H1 (cell line): ENCODE data around the gene CD180. TPM values are rescaled to one million over a fixed set of nuclear protein-coding genes. Genes with fewer than 3 reads are reported as not detected.

Experiments used
- CTCF ChIA-PET: fragments of 300-600 bp; sonication (Branson Sonifier 250); formaldehyde crosslinking; loops from one replicate; lab custom pipeline; 2021; ENCODE audit not compliant: partially characterized antibody; lab: Charles Lee
- POLR2A ChIA-PET: fragments of 300-600 bp; sonication (Branson Sonifier 250); formaldehyde crosslinking; loops from one replicate; lab custom pipeline; 2021; ENCODE audit warnings: inconsistent platforms; ENCODE audit not compliant: partially characterized antibody; lab: Charles Lee
- DNase-seq, 2 experiments: peaks; one replicate each; pipeline versions ENCODE4 v3.0.0 to v3.0.0-alpha.2; 2010 to 2022; ENCODE audit warnings: low spot score in 2 of 2, low read depth in 1 of 2, mixed read lengths in 1 of 2
- FAIRE-seq: peaks from 2 replicates; lab custom pipeline; 2011; peaks lifted over from hg19 to GRCh38; lab: Jason Lieb, UNC
- H2AFZ ChIP-seq: 2 replicates; pipeline ENCODE4 v1.8.1; 2012; ENCODE audit warnings: low read length, inconsistent platforms
- H2AK5ac ChIP-seq: 2 replicates; pipeline ENCODE4 v1.6.1; 2013; ENCODE audit warnings: low read depth, low read length
- H2BK120ac ChIP-seq: replicated peaks from 2 replicates; pipeline ENCODE3; 2013; ENCODE audit warnings: low read depth, low read length, inconsistent platforms
- H2BK12ac ChIP-seq: 2 replicates; pipeline ENCODE4 v1.6.1; 2013; ENCODE audit warnings: low read depth, low read length
- H2BK15ac ChIP-seq: 2 replicates; pipeline ENCODE4 v1.6.1; 2013; ENCODE audit warnings: low read length
- H2BK20ac ChIP-seq: 2 replicates; pipeline ENCODE4 v1.6.1; 2013; ENCODE audit warnings: low read length
- H2BK5ac ChIP-seq: 2 replicates; pipeline ENCODE4 v1.6.1; 2013; ENCODE audit warnings: low read depth, low read length
- H3K14ac ChIP-seq: 2 replicates; pipeline ENCODE4 v1.6.1; 2013; ENCODE audit warnings: inconsistent platforms; ENCODE audit not compliant: insufficient read length
- H3K18ac ChIP-seq: 2 replicates; pipeline ENCODE4 v1.6.1; 2013; ENCODE audit warnings: low read length; ENCODE audit errors: extremely low read depth
- H3K23ac ChIP-seq: 2 replicates; pipeline ENCODE4 v1.6.1; 2013; ENCODE audit warnings: inconsistent platforms; ENCODE audit not compliant: insufficient read length
- H3K23me2 ChIP-seq: 2 replicates; pipeline ENCODE4 v1.6.1; 2013; ENCODE audit warnings: low read depth, low read length
- H3K27ac ChIP-seq: 2 replicates; pipeline ENCODE4 v1.6.1; 2011; ENCODE audit warnings: low read depth, low read length, inconsistent platforms
- H3K27me3 ChIP-seq, 4 experiments: replicated peaks in 1 of 4; 1 replicate in 1 of 4; 2 replicates in 3 of 4; pipeline versions ENCODE4 v1.6.1 to v1.8.1; 2011 to 2013; ENCODE audit warnings: low read length in 3 of 4, mild to moderate bottlenecking in 3 of 4, inconsistent platforms in 2 of 4, mixed read lengths in 2 of 4, moderate library complexity in 1 of 4; ENCODE audit not compliant: control insufficient read depth in 3 of 4, insufficient read depth in 3 of 4; ENCODE audit errors: extremely low read depth in 1 of 4
- H3K36me3 ChIP-seq, 4 experiments: 2 replicates each; pipeline versions ENCODE4 v1.6.1 to v1.8.1; 2011 to 2013; ENCODE audit warnings: mild to moderate bottlenecking in 4 of 4, low read length in 3 of 4, moderate library complexity in 2 of 4, control low read depth in 1 of 4, inconsistent platforms in 1 of 4; ENCODE audit not compliant: insufficient read depth in 4 of 4, control insufficient read depth in 2 of 4
- H3K4ac ChIP-seq: replicated peaks from 2 replicates; pipeline ENCODE3; 2013; ENCODE audit warnings: low read length, low read depth, mixed read lengths, inconsistent platforms; ENCODE audit not compliant: insufficient read length
- H3K4me1 ChIP-seq, 4 experiments: replicated peaks in 1 of 4; 1 replicate in 1 of 4; 2 replicates in 3 of 4; pipeline versions ENCODE4 v1.6.1 to v1.8.1; 2011 to 2013; ENCODE audit warnings: low read length in 3 of 4, inconsistent platforms in 2 of 4, mixed read lengths in 1 of 4; ENCODE audit not compliant: insufficient read depth in 4 of 4, control insufficient read depth in 3 of 4
- H3K4me2 ChIP-seq, 2 experiments: 2 replicates each; pipeline versions ENCODE4 v1.6.1 to v1.8.1; 2011 to 2013; ENCODE audit warnings: low read depth in 2 of 2, low read length in 2 of 2, control low read depth in 1 of 2, inconsistent platforms in 1 of 2, mild to moderate bottlenecking in 1 of 2; ENCODE audit not compliant: insufficient read depth in 1 of 2
- H3K4me3 ChIP-seq, 4 experiments: fragments of 200-600, 300-600 bp in 1 of 4; sonication (generic), shearing (Covaris generic), sonication (Bioruptor Twin) in 1 of 4; 2 replicates each; pipeline versions ENCODE4 v1.5.1 to v1.8.1; 2011 to 2016; ENCODE audit warnings: low read length in 4 of 4, low read depth in 3 of 4, control low read depth in 2 of 4, inconsistent platforms in 2 of 4, mild to moderate bottlenecking in 2 of 4, mixed read lengths in 1 of 4, moderate library complexity in 1 of 4; ENCODE audit not compliant: insufficient read depth in 2 of 4; ENCODE audit errors: extremely low read depth in 1 of 4
- H3K56ac ChIP-seq: replicated peaks from 2 replicates; pipeline ENCODE3; 2013; ENCODE audit warnings: low read depth, mild to moderate bottlenecking, mixed read lengths, low read length, inconsistent platforms; ENCODE audit not compliant: insufficient read length
- H3K79me1 ChIP-seq: 2 replicates; pipeline ENCODE4 v1.6.1; 2013; ENCODE audit warnings: low read depth, low read length, control low read depth
- H3K79me2 ChIP-seq, 2 experiments: 2 replicates each; pipeline versions ENCODE4 v1.6.1 to v1.8.1; 2012 to 2013; ENCODE audit warnings: low read length in 2 of 2, mild to moderate bottlenecking in 2 of 2, inconsistent platforms in 1 of 2; ENCODE audit not compliant: insufficient read depth in 2 of 2, control insufficient read depth in 1 of 2
- H3K9ac ChIP-seq, 4 experiments: replicated peaks in 1 of 4; 1 replicate in 1 of 4; 2 replicates in 3 of 4; pipeline versions ENCODE4 v1.6.1 to v1.8.1; 2011 to 2013; ENCODE audit warnings: low read depth in 3 of 4, low read length in 3 of 4, control low read depth in 2 of 4, mild to moderate bottlenecking in 2 of 4, moderate library complexity in 2 of 4, inconsistent platforms in 1 of 4; ENCODE audit errors: extremely low read depth in 1 of 4
- H3K9me3 ChIP-seq, 2 experiments: 2 replicates each; pipeline versions ENCODE4 v1.6.1 to v1.8.1; 2012 to 2013; ENCODE audit warnings: mild to moderate bottlenecking in 2 of 2, moderate library complexity in 2 of 2, control low read depth in 1 of 2, inconsistent platforms in 1 of 2, low read depth in 1 of 2, low read length in 1 of 2, mixed read lengths in 1 of 2; ENCODE audit not compliant: insufficient read depth in 2 of 2
- H4K20me1 ChIP-seq, 2 experiments: replicated peaks in 1 of 2; 2 replicates each; pipeline versions ENCODE3 to v1.8.1; 2011 to 2013; ENCODE audit warnings: inconsistent platforms in 2 of 2, low read length in 2 of 2, mild to moderate bottlenecking in 1 of 2; ENCODE audit not compliant: insufficient read depth in 2 of 2, control insufficient read depth in 1 of 2
- H4K5ac ChIP-seq: 2 replicates; pipeline ENCODE4 v1.6.1; 2013; ENCODE audit warnings: low read length, low read depth, mixed read lengths, inconsistent platforms; ENCODE audit not compliant: insufficient read length
- H4K8ac ChIP-seq: 2 replicates; pipeline ENCODE4 v1.8.0; 2013; ENCODE audit warnings: mild to moderate bottlenecking, moderate library complexity, low read length, inconsistent platforms; ENCODE audit not compliant: insufficient read depth; ENCODE audit errors: extremely low read depth
- H4K91ac ChIP-seq: replicated peaks from 2 replicates; pipeline ENCODE3; 2013; ENCODE audit warnings: low read length, mixed read lengths, inconsistent platforms; ENCODE audit not compliant: insufficient read length
- BCL11A ChIP-seq, 2 experiments: IDR thresholded peaks; one replicate each; pipeline ENCODE4 v1.6.1; 2011; ENCODE audit warnings: low read depth in 2 of 2, low read length in 2 of 2, mild to moderate bottlenecking in 2 of 2
- CEBPB ChIP-seq: IDR thresholded peaks from 2 replicates; pipeline ENCODE4 v1.6.1; 2012; ENCODE audit warnings: low read depth, low read length
- EZH2 ChIP-seq: fragments of 200-600 bp; sonication (generic); IDR thresholded peaks from 2 replicates; pipeline ENCODE4 v1.7.1; 2012; ENCODE audit warnings: low read depth, mild to moderate bottlenecking, moderate library complexity, low read length, inconsistent platforms; ENCODE audit not compliant: severe bottlenecking
- GTF2F1 ChIP-seq: IDR thresholded peaks from 2 replicates; pipeline ENCODE4 v1.6.1; 2012; ENCODE audit warnings: low read depth, low read length, improper control_type of control experiment, borderline replicate concordance
- JUN ChIP-seq: IDR thresholded peaks from 2 replicates; pipeline ENCODE4 v1.6.1; 2011; ENCODE audit warnings: low read depth, mild to moderate bottlenecking, improper control_type of control experiment, low read length
- JUND ChIP-seq: IDR thresholded peaks from 2 replicates; pipeline ENCODE4 v1.6.1; 2011; ENCODE audit warnings: mild to moderate bottlenecking, improper control_type of control experiment, low read length
- POU5F1 ChIP-seq: IDR thresholded peaks from 2 replicates; pipeline ENCODE4 v1.6.1; 2011; ENCODE audit warnings: low read depth, mild to moderate bottlenecking, low read length, moderate library complexity
- RXRA ChIP-seq: IDR thresholded peaks from 2 replicates; pipeline ENCODE4 v1.6.1; 2011; ENCODE audit warnings: low read depth, mild to moderate bottlenecking, low read length, moderate library complexity; ENCODE audit not compliant: insufficient read depth
- SIN3A ChIP-seq, 2 experiments: IDR thresholded peaks in 1 of 2; conservative IDR thresholded peaks in 1 of 2; 2 replicates each; pipeline ENCODE4 v1.6.1; 2011 to 2012; ENCODE audit warnings: low read length in 2 of 2, improper control_type of control experiment in 1 of 2, low read depth in 1 of 2, mild to moderate bottlenecking in 1 of 2
- SIRT6 ChIP-seq: IDR thresholded peaks from one replicate; pipeline ENCODE4 v1.7.1; 2012; ENCODE audit warnings: low read length, inconsistent platforms
- SRF ChIP-seq: IDR thresholded peaks from 2 replicates; pipeline ENCODE4 v1.6.1; 2011; ENCODE audit warnings: mild to moderate bottlenecking, low read depth, low read length, moderate library complexity
- TEAD4 ChIP-seq: IDR thresholded peaks from 2 replicates; pipeline ENCODE4 v1.6.1; 2012; ENCODE audit warnings: low read depth, low read length, inconsistent platforms, mixed read lengths
- YY1 ChIP-seq: IDR thresholded peaks from 2 replicates; pipeline ENCODE4 v1.6.1; 2011; ENCODE audit warnings: low read depth, mild to moderate bottlenecking, low read length
- ZNF274 ChIP-seq: IDR thresholded peaks from 2 replicates; pipeline ENCODE4 v1.7.0; 2012; ENCODE audit warnings: low read length, borderline replicate concordance; ENCODE audit errors: extremely low read depth
- WGBS, 2 experiments: shearing (Covaris generic) in 1 of 2; methylation state at CpG; one replicate each; pipeline versions ENCODE4 v1.1.6 to v1.1.7; 2013 to 2015; ENCODE audit warnings: low lambda C conversion rate in 2 of 2, mixed read lengths in 2 of 2, inconsistent platforms in 1 of 2, low coverage in 1 of 2, missing lambda C conversion rate in 1 of 2; ENCODE audit not compliant: insufficient replicate concordance in 2 of 2, insufficient coverage in 1 of 2, insufficient read length in 1 of 2; ENCODE audit errors: extremely low coverage in 1 of 2, missing lambda C conversion rate in 1 of 2; 5-methylcytosine and 5-hydroxymethylcytosine counted together
- polyA plus RNA-seq, 7 experiments: library from polyadenylated mRNA; depleted of rRNA in 3 of 7; stranded (reverse) in 5 of 7; unstranded in 2 of 7; fragments of >200 nt in 5 of 7; fragments of 200-250 nt in 2 of 7; gene quantifications; 1 replicate in 5 of 7; 2 replicates in 1 of 7; 4 replicates in 1 of 7; pipeline versions ENCODE4 v1.2.1 to v1.2.3, GENCODE V29; 2011 to 2013; ENCODE audit warnings: missing spikeins in 2 of 7, mixed read lengths in 2 of 7
- total RNA-seq: library from RNA; stranded (reverse); fragmentation: NEBNext Ultra II Directional; extraction: Animal tissue kit (Norgen Biotek cat#: 25700); gene quantifications from 2 replicates; pipeline ENCODE4 v1.2.1, GENCODE V29; 2021
- TF ChIP-seq, protein P1 (sequence below): IDR thresholded peaks from 2 replicates; pipeline ENCODE4 v1.6.1; 2012; ENCODE audit warnings: inconsistent platforms

CD180 gene
- total and polyA plus RNA-seq, 2 of the 8 experiments (the other 6 are each of a cell fraction or from before 2014, with no cell fraction given): not detected

DNA sequence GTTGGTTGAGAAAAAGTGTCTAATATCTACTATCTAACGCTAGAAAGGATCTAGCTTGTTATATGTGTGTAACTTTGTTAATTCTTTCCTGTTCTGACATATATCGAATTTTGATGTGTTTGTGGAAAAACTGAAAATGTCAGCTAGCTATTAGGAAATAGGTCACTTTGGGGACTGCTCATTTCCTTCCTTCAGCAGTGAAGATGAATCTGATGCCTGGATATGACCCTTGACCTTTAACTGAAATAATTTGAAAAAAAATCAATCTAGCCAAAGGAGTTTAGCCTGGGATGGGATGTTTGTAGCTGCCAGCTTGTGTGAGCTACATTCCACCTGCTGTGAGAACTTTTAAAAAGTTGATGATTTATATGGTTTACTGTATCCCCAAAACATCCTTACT, 66.8 kb downstream of the CD180 start:
- no peaks in the 10 kb centered on the region for H3K27me3 ChIP-seq
- no peak overlapping the region for H4K5ac ChIP-seq
- H3K23me2 ChIP-seq: no peaks in the 10 kb centered on the region; the same call in 1 of the 2 replicates
- no peak for TF ChIP-seq EZH2
- TF ChIP-seq SIRT6: no peak
- TF ChIP-seq POU5F1: no peak
- TF ChIP-seq, protein P1, sequence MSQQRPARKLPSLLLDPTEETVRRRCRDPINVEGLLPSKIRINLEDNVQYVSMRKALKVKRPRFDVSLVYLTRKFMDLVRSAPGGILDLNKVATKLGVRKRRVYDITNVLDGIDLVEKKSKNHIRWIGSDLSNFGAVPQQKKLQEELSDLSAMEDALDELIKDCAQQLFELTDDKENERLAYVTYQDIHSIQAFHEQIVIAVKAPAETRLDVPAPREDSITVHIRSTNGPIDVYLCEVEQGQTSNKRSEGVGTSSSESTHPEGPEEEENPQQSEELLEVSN: no peak
- no peak for TF ChIP-seq CEBPB
- no peak for TF ChIP-seq JUND
- TF ChIP-seq TEAD4: no peak
- no peak for TF ChIP-seq JUN
- no peak for TF ChIP-seq YY1
- no peak for TF ChIP-seq ZNF274
- TF ChIP-seq BCL11A (IDR thresholded peaks at IDR 0.05; ENCODE audit: low read depth in 2 of 2, low read length in 2 of 2): no peak
- TF ChIP-seq GTF2F1: no peak
- TF ChIP-seq SRF: no peak
- no peak for TF ChIP-seq RXRA
- TF ChIP-seq SIN3A (conservative IDR thresholded peaks at IDR 0.05 in 1 of 2, IDR thresholded peaks at IDR 0.05 in 1 of 2; ENCODE audit: low read depth in 1 of 2, low read length in 2 of 2): no peak
- H3K79me1 ChIP-seq: no peaks in the 10 kb centered on the region
- H3K14ac ChIP-seq: no peak overlapping the region
- no peak overlapping the region for H2BK12ac ChIP-seq
- H3K23ac ChIP-seq: no peak overlapping the region
- H3K9ac ChIP-seq: no peak overlapping the region
- no peak overlapping the region for H3K18ac ChIP-seq
- 100% methylated on average over 2 of the region's 2 CpGs; no CpG with 5 or more reads in 1 of the 2 experiments for WGBS, 2 experiments
- H3K79me2 ChIP-seq: no peaks in the 10 kb centered on the region
- no peak overlapping the region for H4K91ac ChIP-seq
- no peak overlapping the region for H2BK5ac ChIP-seq
- POLR2A ChIA-PET: no interaction called here
- no peak overlapping the region for H2BK120ac ChIP-seq
- no peak overlapping the region for H2BK20ac ChIP-seq
- CTCF ChIA-PET: interaction anchor here (0.9 to 1.5 kb wide), 2 partner anchors 10 to 20 kb away, joined by 3 to 5 read pairs; no protein-coding TSS in a partner anchor
- H2BK15ac ChIP-seq: no peak overlapping the region
- no peak overlapping the region for H2AFZ ChIP-seq
- H3K27ac ChIP-seq: no peak overlapping the region
- no peaks in the 10 kb centered on the region for H3K4me1 ChIP-seq
- no peak overlapping the region for H3K56ac ChIP-seq
- FAIRE-seq (no peak), DNase-seq (no peak)
- no peak overlapping the region for H3K4me3 ChIP-seq
- no peak overlapping the region for H2AK5ac ChIP-seq
- no peaks in the 10 kb centered on the region for H3K9me3 ChIP-seq
- no peak overlapping the region for H3K4ac ChIP-seq
- no peak overlapping the region for H3K4me2 ChIP-seq
- no peaks in the 10 kb centered on the region for H3K36me3 ChIP-seq
- H4K8ac ChIP-seq: no peak overlapping the region
- no peaks in the 10 kb centered on the region for H4K20me1 ChIP-seq
